SU-DHL-6 (cell line): ENCODE data around the gene TNP2.

ENCODE experiments used
- H2AFZ ChIP-seq: fragments of 200-600 bp; sonication (generic); 2 replicates; pipeline ENCODE4 v1.6.1; 2014; ENCODE audit warnings: low read depth, mild to moderate bottlenecking, moderate library complexity, mixed read lengths, antibody characterized with exemption, low read length; ENCODE audit not compliant: severe bottlenecking
- H3F3A ChIP-seq: fragments of 200-600 bp; shearing (Covaris generic); 2 replicates; pipeline ENCODE4 v1.6.0; 2016; ENCODE audit warnings: antibody characterized with exemption, mild to moderate bottlenecking; ENCODE audit not compliant: insufficient read depth
- H3K27ac ChIP-seq: fragments of 200-600 bp; sonication (generic); 2 replicates; pipeline ENCODE4 v1.5.1; 2016; ENCODE audit warnings: low read depth, mild to moderate bottlenecking, low read length, moderate library complexity, mixed read lengths
- H3K27me3 ChIP-seq: fragments of 200-600 bp; sonication (generic), shearing (Covaris generic); 2 replicates; pipeline ENCODE4 v1.6.0; 2014; ENCODE audit warnings: mild to moderate bottlenecking, low read length
- H3K36me3 ChIP-seq: fragments of 200-600 bp; sonication (generic); 2 replicates; pipeline ENCODE4 v1.6.1; 2014; ENCODE audit warnings: mild to moderate bottlenecking, low read length, mixed read lengths
- H3K4me2 ChIP-seq: fragments of 300-600, 200-600 bp; shearing (Covaris generic), sonication (generic); 2 replicates; pipeline ENCODE4 v1.6.0; 2014; ENCODE audit warnings: low read length, low read depth, mild to moderate bottlenecking; ENCODE audit not compliant: poor library complexity, severe bottlenecking
- H3K4me3 ChIP-seq: fragments of 200-600 bp; sonication (generic); 2 replicates; pipeline ENCODE4 v1.5.1; 2014; ENCODE audit warnings: antibody characterized with exemption, low read length, mild to moderate bottlenecking, mixed read lengths; ENCODE audit not compliant: insufficient read depth, poor library complexity, severe bottlenecking
- H3K79me2 ChIP-seq: fragments of 200-600 bp; sonication (generic); 2 replicates; pipeline ENCODE4 v1.6.1; 2014; ENCODE audit warnings: mild to moderate bottlenecking, low read length, moderate library complexity; ENCODE audit not compliant: insufficient read depth
- H3K9ac ChIP-seq: fragments of 200-600 bp; sonication (generic); 2 replicates; pipeline ENCODE4 v1.7.0; 2014; ENCODE audit warnings: mild to moderate bottlenecking, low read length
- H3K9me2 ChIP-seq: fragments of 200-600 bp; sonication (generic); replicated peaks from 2 replicates; pipeline ENCODE4 v1.6.1; 2014; ENCODE audit warnings: low read length; ENCODE audit not compliant: insufficient read depth
- H3K9me3 ChIP-seq: fragments of 200-600 bp; sonication (generic); 2 replicates; pipeline ENCODE4 v1.6.1; 2014; ENCODE audit warnings: low read length, mixed read lengths; ENCODE audit not compliant: insufficient read depth
- H4K20me1 ChIP-seq: fragments of 200-600 bp; sonication (generic); 2 replicates; pipeline ENCODE4 v1.6.1; 2014; ENCODE audit warnings: low read depth, mild to moderate bottlenecking, antibody characterized with exemption, low read length, moderate library complexity, mixed read lengths
- EZH2phosphoT487 ChIP-seq: fragments of 200-600 bp; sonication (generic), shearing (Covaris generic); conservative IDR thresholded peaks from 2 replicates; pipeline ENCODE4 v1.6.1; 2018; ENCODE audit warnings: mild to moderate bottlenecking, antibody characterized with exemption, low read length, moderate library complexity, mixed read lengths
- TF ChIP-seq, protein P1 (sequence below): fragments of 200-600 bp; sonication (generic); IDR thresholded peaks from one replicate; pipeline ENCODE4 v1.5.1; 2017; ENCODE audit warnings: antibody characterized with exemption, mild to moderate bottlenecking, low read length, moderate library complexity; ENCODE audit not compliant: insufficient read depth, poor library complexity, severe bottlenecking

Gene TNP2

GRCh38 chr16:11251525-11252481 lies 17.3 kb downstream of the TNP2 start:
- Histone ChIP-seq H3K4me3 (no peak overlapping the region), H3K79me2 (no peaks in the 10 kb centered on the region), H3K36me3 (no peaks in the 10 kb centered on the region), H3K27ac (no peak overlapping the region), H3K4me2 (no peak overlapping the region), H4K20me1 (no peaks in the 10 kb centered on the region), H3K9ac (no peak overlapping the region), H2AFZ (no peak overlapping the region), H3K9me3 (no peaks in the 10 kb centered on the region), H3K9me2 (no peaks in the 10 kb centered on the region), H3K27me3 (no peaks in the 10 kb centered on the region), H3F3A (peaks cover 13% of the 10 kb centered on the region)
- TF ChIP-seq EZH2phosphoT487, result no peak
- TF ChIP-seq, protein P1, sequence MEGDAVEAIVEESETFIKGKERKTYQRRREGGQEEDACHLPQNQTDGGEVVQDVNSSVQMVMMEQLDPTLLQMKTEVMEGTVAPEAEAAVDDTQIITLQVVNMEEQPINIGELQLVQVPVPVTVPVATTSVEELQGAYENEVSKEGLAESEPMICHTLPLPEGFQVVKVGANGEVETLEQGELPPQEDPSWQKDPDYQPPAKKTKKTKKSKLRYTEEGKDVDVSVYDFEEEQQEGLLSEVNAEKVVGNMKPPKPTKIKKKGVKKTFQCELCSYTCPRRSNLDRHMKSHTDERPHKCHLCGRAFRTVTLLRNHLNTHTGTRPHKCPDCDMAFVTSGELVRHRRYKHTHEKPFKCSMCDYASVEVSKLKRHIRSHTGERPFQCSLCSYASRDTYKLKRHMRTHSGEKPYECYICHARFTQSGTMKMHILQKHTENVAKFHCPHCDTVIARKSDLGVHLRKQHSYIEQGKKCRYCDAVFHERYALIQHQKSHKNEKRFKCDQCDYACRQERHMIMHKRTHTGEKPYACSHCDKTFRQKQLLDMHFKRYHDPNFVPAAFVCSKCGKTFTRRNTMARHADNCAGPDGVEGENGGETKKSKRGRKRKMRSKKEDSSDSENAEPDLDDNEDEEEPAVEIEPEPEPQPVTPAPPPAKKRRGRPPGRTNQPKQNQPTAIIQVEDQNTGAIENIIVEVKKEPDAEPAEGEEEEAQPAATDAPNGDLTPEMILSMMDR, result no peak

DNA sequence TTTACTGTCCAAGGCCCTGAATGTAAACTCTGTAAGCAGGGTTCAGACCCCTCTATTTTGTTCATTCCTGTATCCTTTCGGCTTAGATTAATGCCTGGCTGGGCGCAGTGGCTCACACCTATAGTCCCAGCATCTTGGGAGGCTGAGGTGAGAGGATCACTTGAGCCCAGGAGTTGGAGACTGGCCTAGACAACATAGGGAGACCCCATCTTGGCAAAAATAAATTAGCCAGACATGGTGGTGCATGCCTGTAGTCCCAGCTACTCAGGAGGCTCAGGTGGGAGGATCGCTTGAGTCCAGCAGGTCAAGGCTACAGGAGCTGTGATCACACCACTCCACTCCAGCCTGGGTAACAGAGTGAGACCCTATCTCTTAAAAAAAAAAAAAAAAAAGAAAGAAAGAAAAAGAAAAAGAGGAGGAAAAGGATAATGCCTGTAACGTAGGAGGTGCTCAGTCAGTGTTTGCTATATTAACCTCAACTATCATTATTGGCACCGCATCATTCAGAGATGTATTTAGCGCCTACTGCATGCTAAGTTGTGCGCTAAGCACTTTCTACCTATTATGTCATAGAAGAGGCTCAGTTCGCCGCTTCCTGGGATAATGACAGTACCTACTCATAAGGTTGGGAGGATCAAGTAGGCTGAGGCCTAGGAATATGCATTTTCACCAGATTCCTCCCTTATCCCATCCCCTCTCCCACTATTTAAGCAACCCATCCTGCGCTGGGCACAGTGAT lies 18.2 kb downstream of the TNP2 start:
- H3K79me2 ChIP-seq, result no peaks in the 10 kb centered on the region
- no peaks in the 10 kb centered on the region for H4K20me1 ChIP-seq
- H3K9me3 ChIP-seq, result no peaks in the 10 kb centered on the region
- no peaks in the 10 kb centered on the region for H3K36me3 ChIP-seq
- no peak overlapping the region for H3K4me3 ChIP-seq
- TF ChIP-seq, protein P1, result no peak
- no peak for TF ChIP-seq EZH2phosphoT487
- H3K27ac ChIP-seq, result no peak overlapping the region
- no peak overlapping the region for H2AFZ ChIP-seq
- H3F3A ChIP-seq, result peaks cover 13% of the 10 kb centered on the region
- no peak overlapping the region for H3K9ac ChIP-seq
- no peaks in the 10 kb centered on the region for H3K9me2 ChIP-seq
- no peaks in the 10 kb centered on the region for H3K27me3 ChIP-seq
- H3K4me2 ChIP-seq, result no peak overlapping the region

DNA sequence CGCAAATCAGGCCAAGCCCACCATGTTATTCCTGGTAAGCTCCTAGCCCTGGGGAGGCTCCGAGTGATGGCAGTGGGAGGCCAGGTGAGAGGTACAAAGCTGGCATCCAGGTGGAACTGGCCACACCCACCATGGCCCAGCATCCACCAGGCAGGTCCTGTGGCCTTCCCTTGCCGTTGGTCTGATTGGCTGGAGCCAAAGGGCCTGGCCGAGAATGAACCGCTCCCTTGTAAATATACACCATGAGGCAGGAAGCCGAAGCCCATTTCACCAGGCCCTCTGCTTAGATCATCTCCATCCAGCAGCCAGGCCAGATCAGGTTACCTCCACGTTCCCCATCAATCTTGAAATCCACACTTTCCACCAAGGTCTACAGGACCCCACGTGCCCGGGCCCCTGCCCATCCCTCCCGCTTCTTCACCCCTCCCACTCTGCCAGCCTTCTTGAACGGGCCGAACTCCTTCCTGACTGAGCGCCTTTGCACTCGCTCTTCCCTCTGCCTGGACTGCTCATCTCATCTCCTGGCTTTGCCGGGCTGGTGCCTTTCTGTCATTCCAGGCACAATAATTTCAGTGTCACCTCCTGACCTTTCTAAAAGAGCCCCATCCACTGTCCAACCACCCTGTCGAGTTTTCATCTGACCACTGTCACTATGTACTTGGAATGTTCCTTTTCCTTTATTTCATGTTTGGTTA lies 18.9 kb downstream of the TNP2 start:
- H2AFZ ChIP-seq, result no peak overlapping the region
- no peak overlapping the region for H3K9ac ChIP-seq
- H3K4me3 ChIP-seq, result no peak overlapping the region
- no peaks in the 10 kb centered on the region for H3K9me2 ChIP-seq
- H3F3A ChIP-seq, result peaks cover 13% of the 10 kb centered on the region
- TF ChIP-seq EZH2phosphoT487, result no peak
- TF ChIP-seq, protein P1, result no peak
- no peaks in the 10 kb centered on the region for H3K27me3 ChIP-seq
- no peak overlapping the region for H3K27ac ChIP-seq
- H3K9me3 ChIP-seq, result no peaks in the 10 kb centered on the region
- H4K20me1 ChIP-seq, result no peaks in the 10 kb centered on the region
- H3K79me2 ChIP-seq, result no peaks in the 10 kb centered on the region
- H3K4me2 ChIP-seq, result no peak overlapping the region
- no peaks in the 10 kb centered on the region for H3K36me3 ChIP-seq
